SK-N-SH treated with all-trans-retinoic acid at 6 μM for 48 hours (cell line): ENCODE data around the gene SDF4.

Source experiments
- ARNTL ChIP-seq: fragments of 450-650 bp; formaldehyde crosslinking; IDR thresholded peaks from 2 replicates; pipeline ENCODE4 v1.5.0; 2020; ENCODE audit warnings: low read depth, mild to moderate bottlenecking, moderate library complexity, borderline replicate concordance
- CREB5 ChIP-seq: fragments of 250-450 bp; sonication (Bioruptor Pico); IDR thresholded peaks from 2 replicates; pipeline ENCODE4 v1.5.1; 2020; ENCODE audit warnings: low read depth, mild to moderate bottlenecking, moderate library complexity
- CSRNP3 ChIP-seq: fragments of 250-450 bp; sonication (Bioruptor Pico); IDR thresholded peaks from 2 replicates; pipeline ENCODE4 v1.5.1; 2021; ENCODE audit warnings: mild to moderate bottlenecking, moderate library complexity
- GLIS3 ChIP-seq: fragments of 250-450 bp; sonication (Bioruptor Pico); IDR thresholded peaks from 2 replicates; pipeline ENCODE4 v1.5.0; 2020; ENCODE audit warnings: mild to moderate bottlenecking, moderate library complexity
- ISL1 ChIP-seq: fragments of 250-450 bp; sonication (Bioruptor Pico); IDR thresholded peaks from 2 replicates; pipeline ENCODE4 v2.1.2; 2022; ENCODE audit warnings: mild to moderate bottlenecking, moderate library complexity
- PPARA ChIP-seq: fragments of 250-450 bp; sonication (Bioruptor Pico); IDR thresholded peaks from 2 replicates; pipeline ENCODE4 v1.5.0; 2020; ENCODE audit warnings: mild to moderate bottlenecking, borderline replicate concordance
- SNAI2 ChIP-seq: fragments of 250-450 bp; sonication (Bioruptor Pico); IDR thresholded peaks from 2 replicates; pipeline ENCODE4 v1.5.0; 2020; ENCODE audit warnings: mild to moderate bottlenecking, moderate library complexity
- TOX ChIP-seq: fragments of 250-450 bp; sonication (Bioruptor Pico); IDR thresholded peaks from 2 replicates; pipeline ENCODE4 v1.8.0; 2021; ENCODE audit warnings: mild to moderate bottlenecking, moderate library complexity, borderline replicate concordance
- ZC3H10 ChIP-seq: fragments of 250-450 bp; sonication (Bioruptor Pico); IDR thresholded peaks from 2 replicates; pipeline ENCODE4 v1.5.1; 2021; ENCODE audit warnings: mild to moderate bottlenecking, moderate library complexity
- ZFP30 ChIP-seq: fragments of 450-650 bp; formaldehyde crosslinking; IDR thresholded peaks from 2 replicates; pipeline ENCODE4 v1.5.0; 2022; ENCODE audit warnings: mild to moderate bottlenecking, moderate library complexity
- ZNF565 ChIP-seq: fragments of 450-650 bp; formaldehyde crosslinking; conservative IDR thresholded peaks from 2 replicates; pipeline ENCODE4 v1.5.0; 2020; ENCODE audit warnings: low read depth, mild to moderate bottlenecking, moderate library complexity
- ZNF70 ChIP-seq: fragments of 450-650 bp; formaldehyde crosslinking; IDR thresholded peaks from 2 replicates; pipeline ENCODE4 v1.5.0; 2020; ENCODE audit warnings: mild to moderate bottlenecking, moderate library complexity
- TF ChIP-seq, protein P1 (sequence below): fragments of 250-450 bp; sonication (Bioruptor Pico); IDR thresholded peaks from 2 replicates; pipeline ENCODE4 v1.5.0; 2020; ENCODE audit warnings: mild to moderate bottlenecking, moderate library complexity
- TF ChIP-seq, protein P2 (sequence below): fragments of 250-450 bp; sonication (Bioruptor Pico); IDR thresholded peaks from 2 replicates; pipeline ENCODE4 v1.8.0; 2020; ENCODE audit warnings: mild to moderate bottlenecking, moderate library complexity, borderline replicate concordance

- no peak for TF ChIP-seq SNAI2 (CRISPR knock-in tag)
- TF ChIP-seq, protein P1, sequence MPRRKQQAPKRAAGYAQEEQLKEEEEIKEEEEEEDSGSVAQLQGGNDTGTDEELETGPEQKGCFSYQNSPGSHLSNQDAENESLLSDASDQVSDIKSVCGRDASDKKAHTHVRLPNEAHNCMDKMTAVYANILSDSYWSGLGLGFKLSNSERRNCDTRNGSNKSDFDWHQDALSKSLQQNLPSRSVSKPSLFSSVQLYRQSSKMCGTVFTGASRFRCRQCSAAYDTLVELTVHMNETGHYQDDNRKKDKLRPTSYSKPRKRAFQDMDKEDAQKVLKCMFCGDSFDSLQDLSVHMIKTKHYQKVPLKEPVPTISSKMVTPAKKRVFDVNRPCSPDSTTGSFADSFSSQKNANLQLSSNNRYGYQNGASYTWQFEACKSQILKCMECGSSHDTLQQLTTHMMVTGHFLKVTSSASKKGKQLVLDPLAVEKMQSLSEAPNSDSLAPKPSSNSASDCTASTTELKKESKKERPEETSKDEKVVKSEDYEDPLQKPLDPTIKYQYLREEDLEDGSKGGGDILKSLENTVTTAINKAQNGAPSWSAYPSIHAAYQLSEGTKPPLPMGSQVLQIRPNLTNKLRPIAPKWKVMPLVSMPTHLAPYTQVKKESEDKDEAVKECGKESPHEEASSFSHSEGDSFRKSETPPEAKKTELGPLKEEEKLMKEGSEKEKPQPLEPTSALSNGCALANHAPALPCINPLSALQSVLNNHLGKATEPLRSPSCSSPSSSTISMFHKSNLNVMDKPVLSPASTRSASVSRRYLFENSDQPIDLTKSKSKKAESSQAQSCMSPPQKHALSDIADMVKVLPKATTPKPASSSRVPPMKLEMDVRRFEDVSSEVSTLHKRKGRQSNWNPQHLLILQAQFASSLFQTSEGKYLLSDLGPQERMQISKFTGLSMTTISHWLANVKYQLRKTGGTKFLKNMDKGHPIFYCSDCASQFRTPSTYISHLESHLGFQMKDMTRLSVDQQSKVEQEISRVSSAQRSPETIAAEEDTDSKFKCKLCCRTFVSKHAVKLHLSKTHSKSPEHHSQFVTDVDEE (CRISPR knock-in tag) = no peak
- TF ChIP-seq ZFP30 (CRISPR knock-in tag) = no peak
- no peak for TF ChIP-seq PPARA (CRISPR knock-in tag)
- no peak for TF ChIP-seq TOX
- TF ChIP-seq ZNF565 (CRISPR knock-in tag) = no peak
- TF ChIP-seq, protein P2, sequence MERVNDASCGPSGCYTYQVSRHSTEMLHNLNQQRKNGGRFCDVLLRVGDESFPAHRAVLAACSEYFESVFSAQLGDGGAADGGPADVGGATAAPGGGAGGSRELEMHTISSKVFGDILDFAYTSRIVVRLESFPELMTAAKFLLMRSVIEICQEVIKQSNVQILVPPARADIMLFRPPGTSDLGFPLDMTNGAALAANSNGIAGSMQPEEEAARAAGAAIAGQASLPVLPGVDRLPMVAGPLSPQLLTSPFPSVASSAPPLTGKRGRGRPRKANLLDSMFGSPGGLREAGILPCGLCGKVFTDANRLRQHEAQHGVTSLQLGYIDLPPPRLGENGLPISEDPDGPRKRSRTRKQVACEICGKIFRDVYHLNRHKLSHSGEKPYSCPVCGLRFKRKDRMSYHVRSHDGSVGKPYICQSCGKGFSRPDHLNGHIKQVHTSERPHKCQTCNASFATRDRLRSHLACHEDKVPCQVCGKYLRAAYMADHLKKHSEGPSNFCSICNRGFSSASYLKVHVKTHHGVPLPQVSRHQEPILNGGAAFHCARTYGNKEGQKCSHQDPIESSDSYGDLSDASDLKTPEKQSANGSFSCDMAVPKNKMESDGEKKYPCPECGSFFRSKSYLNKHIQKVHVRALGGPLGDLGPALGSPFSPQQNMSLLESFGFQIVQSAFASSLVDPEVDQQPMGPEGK (CRISPR knock-in tag) = no peak
- TF ChIP-seq CSRNP3 (CRISPR knock-in tag) = no peak
- TF ChIP-seq GLIS3 (CRISPR knock-in tag) = no peak
- TF ChIP-seq ARNTL (CRISPR knock-in tag) = no peak
- no peak for TF ChIP-seq CREB5 (CRISPR knock-in tag)
- TF ChIP-seq ZC3H10 = no peak
- no peak for TF ChIP-seq ISL1 (CRISPR knock-in tag)
- TF ChIP-seq ZNF70 = no peak
Measured at GRCh38 chr1:1279028-1279427, 47.2 kb upstream of the SDF4 start.
